Fibroblast of skin of right quadriceps (primary cell): ENCODE measurements around the gene DHRS1.

Source experiments
- DNase-seq: peaks from one replicate; pipeline ENCODE4 v3.0.0-alpha.2; 2013

DHRS1 gene

GRCh38 chr14:24243336-24243836 lies 56.2 kb downstream of the DHRS1 start:
- DNase-seq = no peak

- peak; percentile 90 for DNase-seq
Measured at GRCh38 chr14:24241829-24242443, 57.6 kb downstream of the DHRS1 start.
